HG03575 (cell line): ENCODE measurements around the gene PHF3.
"Not testable (repeated sequence)": the region's sequence is repeated elsewhere in the genome, so short reads cannot be mapped to it uniquely, and the experiment has no call there.

Experiments
- ATAC-seq: cut with Tn5 transposase; IDR thresholded peaks from one replicate; pipeline ENCODE4 v1.9.1; 2021; ENCODE audit not compliant: unreplicated experiment, insufficient number of reproducible peaks, low FRiP score; ENCODE audit errors: extremely low read depth

PHF3 gene

GRCh38 chr6:63750400-63750799 lies 114.8 kb downstream of the PHF3 start:
- no peak for ATAC-seq

GRCh38 chr6:63757275-63757674 lies 121.7 kb downstream of the PHF3 start:
- ATAC-seq = not testable (repeated sequence)

GRCh38 chr6:63757826-63758225 lies 122.2 kb downstream of the PHF3 start:
- no peak for ATAC-seq

GRCh38 chr6:63759605-63760105 lies 124.1 kb downstream of the PHF3 start:
- no peak for ATAC-seq

- ATAC-seq = no peak
These were observed 124.6 kb downstream of the PHF3 start for GRCh38 chr6:63760199-63760598.

GRCh38 chr6:63764318-63764916 lies 128.8 kb downstream of the PHF3 start:
- ATAC-seq = no peak
